Ascending aorta (tissue), 2 donors: ENCODE results near the gene RMND5A. TPM values are rescaled to one million over a fixed set of nuclear protein-coding genes. Genes with fewer than 3 reads are reported as not detected.

Source experiments
- DNase-seq, 2 donors: peaks; one replicate each; pipeline ENCODE4 v3.0.0-alpha.2; 2019; ENCODE audit warnings: low spot score in 2 of 2
- H3K27ac ChIP-seq, 2 donors: fragments of 200-600 bp; sonication (generic); one replicate each; pipeline ENCODE4 v1.5.1; 2016 to 2017; ENCODE audit warnings: mild to moderate bottlenecking in 1 of 2
- H3K27me3 ChIP-seq: fragments of 200-600 bp; sonication (generic); one replicate; pipeline ENCODE4 v1.5.1; 2017
- H3K36me3 ChIP-seq, 2 donors: fragments of 200-600 bp; sonication (generic); one replicate each; pipeline ENCODE4 v1.5.1; 2016
- H3K4me1 ChIP-seq, 2 donors: fragments of 200-600 bp; sonication (generic); one replicate each; pipeline ENCODE4 v1.5.1; 2016 to 2017; ENCODE audit warnings: mild to moderate bottlenecking in 1 of 2
- H3K4me3 ChIP-seq, 2 donors: fragments of 200-600 bp; sonication (generic); one replicate each; pipeline ENCODE4 v1.5.1; 2016 to 2017; ENCODE audit warnings: mild to moderate bottlenecking in 1 of 2
- H3K9me3 ChIP-seq, 2 donors: fragments of 200-600 bp; sonication (generic); one replicate each; pipeline ENCODE4 v1.5.1; 2016
- intact Hi-C: fragments of 100-400 bp; cut with DNase I; formaldehyde crosslinking; loops from one replicate; pipeline ENCODE4 v1.15.1; 2023
- total RNA-seq: library from RNA; depleted of rRNA; stranded (reverse); fragments of >200 nt; gene quantifications from one replicate; pipeline ENCODE4 v1.1.0, GENCODE V29; 2016
- TF ChIP-seq, protein P1 (sequence below), 3 experiments: fragments of 200-600 bp in 2 of 3; fragments of 450-650 bp in 1 of 3; sonication (generic) in 2 of 3; IDR thresholded peaks; one replicate each; pipeline ENCODE4 v1.5.1; 2016 to 2019; ENCODE audit warnings: antibody characterized with exemption in 3 of 3, mild to moderate bottlenecking in 1 of 3, moderate library complexity in 1 of 3

Gene RMND5A
- total RNA-seq, 1 donor from 2014 or later = 17.7 TPM

DNA sequence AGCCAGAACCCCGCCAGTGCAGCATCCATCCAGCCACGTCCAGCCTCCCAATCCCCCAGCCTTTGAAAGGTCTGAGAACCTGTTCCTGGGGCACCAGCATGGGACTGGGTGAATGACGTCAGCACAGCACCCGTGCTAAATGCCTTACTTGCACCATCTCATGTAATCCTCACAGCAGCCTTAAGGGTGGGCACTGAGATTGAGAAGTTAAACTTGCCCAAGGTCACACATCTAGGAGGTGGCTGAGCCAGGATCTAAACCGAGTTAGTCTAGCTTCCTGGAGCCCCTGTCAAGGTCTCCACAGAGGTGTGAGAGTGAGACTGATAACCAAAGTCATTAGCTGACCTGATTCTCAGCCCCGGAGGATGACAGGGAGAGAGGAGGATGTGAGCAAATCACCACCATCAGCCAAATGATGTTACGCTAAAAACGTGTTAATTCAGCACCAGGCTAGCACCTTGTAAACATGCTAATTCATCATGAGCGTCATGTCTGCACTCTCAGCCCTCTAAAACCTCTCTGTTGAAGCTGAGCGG is 66.0 kb downstream of the RMND5A start:
- TF ChIP-seq, protein P1, sequence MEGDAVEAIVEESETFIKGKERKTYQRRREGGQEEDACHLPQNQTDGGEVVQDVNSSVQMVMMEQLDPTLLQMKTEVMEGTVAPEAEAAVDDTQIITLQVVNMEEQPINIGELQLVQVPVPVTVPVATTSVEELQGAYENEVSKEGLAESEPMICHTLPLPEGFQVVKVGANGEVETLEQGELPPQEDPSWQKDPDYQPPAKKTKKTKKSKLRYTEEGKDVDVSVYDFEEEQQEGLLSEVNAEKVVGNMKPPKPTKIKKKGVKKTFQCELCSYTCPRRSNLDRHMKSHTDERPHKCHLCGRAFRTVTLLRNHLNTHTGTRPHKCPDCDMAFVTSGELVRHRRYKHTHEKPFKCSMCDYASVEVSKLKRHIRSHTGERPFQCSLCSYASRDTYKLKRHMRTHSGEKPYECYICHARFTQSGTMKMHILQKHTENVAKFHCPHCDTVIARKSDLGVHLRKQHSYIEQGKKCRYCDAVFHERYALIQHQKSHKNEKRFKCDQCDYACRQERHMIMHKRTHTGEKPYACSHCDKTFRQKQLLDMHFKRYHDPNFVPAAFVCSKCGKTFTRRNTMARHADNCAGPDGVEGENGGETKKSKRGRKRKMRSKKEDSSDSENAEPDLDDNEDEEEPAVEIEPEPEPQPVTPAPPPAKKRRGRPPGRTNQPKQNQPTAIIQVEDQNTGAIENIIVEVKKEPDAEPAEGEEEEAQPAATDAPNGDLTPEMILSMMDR (IDR thresholded peaks at IDR 0.05) = no peak
- no peaks in the 10 kb centered on the region for H3K36me3 ChIP-seq
- intact Hi-C loops = no loop called here
- DNase-seq = no peak
- no peak overlapping the region for H3K4me3 ChIP-seq
- peaks cover 9 to 30% of the 10 kb centered on the region in 2 donors for H3K4me1 ChIP-seq
- no peak overlapping the region for H3K27ac ChIP-seq
- H3K27me3 ChIP-seq = peaks cover 15% of the 10 kb centered on the region
- no peaks in the 10 kb centered on the region for H3K9me3 ChIP-seq

GRCh38 chr2:86787736-86788135 is 67.6 kb downstream of the RMND5A start:
- H3K4me1 ChIP-seq = peaks cover 9 to 30% of the 10 kb centered on the region in 2 donors
- no peak overlapping the region for H3K4me3 ChIP-seq
- DNase-seq = no peak
- peaks cover 19% of the 10 kb centered on the region for H3K27me3 ChIP-seq
- intact Hi-C loops = no loop called here
- no peak overlapping the region for H3K27ac ChIP-seq
- no peaks in the 10 kb centered on the region for H3K36me3 ChIP-seq
- TF ChIP-seq, protein P1 (IDR thresholded peaks at IDR 0.05) = no peak
- H3K9me3 ChIP-seq = no peaks in the 10 kb centered on the region

DNA sequence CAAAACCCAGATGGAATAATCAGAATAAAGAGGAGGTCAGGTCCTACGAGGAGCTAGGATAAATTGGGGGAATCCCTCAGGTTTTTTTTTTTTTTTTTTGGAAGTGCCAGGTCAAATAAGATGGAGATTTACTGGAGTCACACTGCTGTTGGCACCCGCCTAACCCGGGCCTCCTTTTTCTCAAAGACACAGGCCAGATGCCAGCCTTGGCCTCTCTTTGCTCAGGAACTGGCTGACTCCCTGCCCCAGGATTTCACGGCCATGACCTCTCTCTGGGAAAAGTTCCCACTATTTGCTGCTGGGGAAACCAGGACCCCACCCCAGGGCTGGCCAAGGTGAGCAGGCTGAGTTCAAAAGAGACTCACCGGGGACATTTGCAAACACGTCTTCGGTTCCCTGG is 68.1 kb downstream of the RMND5A start:
- TF ChIP-seq, protein P1 (IDR thresholded peaks at IDR 0.05) = no peak
- H3K4me3 ChIP-seq = peak overlapping the region in 1 of 2 donors; percentile 25
- H3K27ac ChIP-seq = no peak overlapping the region
- H3K4me1 ChIP-seq = peaks cover 9 to 30% of the 10 kb centered on the region in 2 donors
- intact Hi-C loops = no loop called here
- no peaks in the 10 kb centered on the region for H3K36me3 ChIP-seq
- no peak for DNase-seq
- H3K9me3 ChIP-seq = no peaks in the 10 kb centered on the region
- H3K27me3 ChIP-seq = peaks cover 19% of the 10 kb centered on the region

DNA sequence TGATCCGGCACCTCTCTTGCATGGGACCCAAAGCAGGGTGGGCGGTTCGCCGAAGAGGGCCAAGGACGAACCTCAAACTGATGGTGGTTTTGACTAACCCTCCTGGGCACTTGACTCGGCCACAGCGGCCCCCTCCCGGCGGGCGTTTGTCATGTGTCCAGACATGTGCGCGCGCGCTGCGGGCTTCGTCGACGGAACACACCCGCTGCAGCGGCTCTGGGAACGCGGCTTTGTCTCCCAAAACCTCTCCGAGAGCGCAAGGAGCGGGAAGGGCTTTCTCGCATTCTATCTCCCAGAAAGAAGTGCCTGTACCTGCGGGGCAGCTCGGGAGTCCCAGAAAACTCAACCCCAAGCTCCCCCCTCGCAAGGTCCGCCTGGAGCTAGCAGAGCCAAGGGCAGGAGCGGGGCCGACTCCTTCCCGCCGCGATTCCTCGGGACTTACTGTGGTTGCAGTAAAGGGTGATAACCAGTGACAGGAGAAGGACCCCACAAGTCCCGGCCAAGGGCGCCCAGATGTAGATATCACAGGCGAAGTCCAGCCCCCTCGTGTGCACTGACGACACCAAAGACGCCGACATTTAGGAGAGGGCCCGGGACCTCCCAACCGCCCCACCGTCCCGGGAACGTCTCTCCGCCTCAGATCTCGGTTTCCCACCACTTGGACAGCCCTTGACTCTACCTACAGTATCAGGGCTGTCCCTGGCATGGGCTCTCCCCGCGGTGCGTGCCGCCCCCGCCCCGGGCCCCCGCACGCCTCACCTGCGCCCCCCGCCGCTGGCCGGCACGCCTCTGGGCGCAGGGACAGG is 69.0 kb downstream of the RMND5A start:
- Histone ChIP-seq H3K4me1 (peaks cover 9 to 30% of the 10 kb centered on the region in 2 donors), H3K27ac (no peak overlapping the region), H3K4me3 (peak overlapping the region; percentile 25 to 32), H3K27me3 (peaks cover 19% of the 10 kb centered on the region), H3K9me3 (no peaks in the 10 kb centered on the region), H3K36me3 (no peaks in the 10 kb centered on the region)
- TF ChIP-seq, protein P1 (IDR thresholded peaks at IDR 0.05) = no peak
- no peak for DNase-seq
- intact Hi-C loops = no loop called here

GRCh38 chr2:86789687-86790133 is 69.6 kb downstream of the RMND5A start:
- Histone ChIP-seq H3K4me3 (peak overlapping the region; percentile 25 to 32), H3K9me3 (no peaks in the 10 kb centered on the region), H3K36me3 (no peaks in the 10 kb centered on the region), H3K27me3 (peaks cover 19% of the 10 kb centered on the region), H3K4me1 (peaks cover 9 to 30% of the 10 kb centered on the region in 2 donors), H3K27ac (no peak overlapping the region)
- TF ChIP-seq, protein P1 (IDR thresholded peaks at IDR 0.05) = no peak
- no peak for DNase-seq
- intact Hi-C loops = no loop called here
